OCI-LY3 (cell line): ENCODE data around the gene TTLL11.

Source experiments
- H2AFZ ChIP-seq: fragments of 200-600, 300-600 bp; shearing (Covaris generic); 2 replicates; pipeline ENCODE4 v1.6.0; 2014; ENCODE audit warnings: antibody characterized with exemption, low read depth, low read length
- H3K27ac ChIP-seq: fragments of 200-600, 300-600 bp; sonication (generic); 2 replicates; pipeline ENCODE4 v1.5.1; 2014; ENCODE audit warnings: mild to moderate bottlenecking, low read length, moderate library complexity, mixed read lengths
- H3K27me3 ChIP-seq: fragments of 200-600, 300-600 bp; sonication (generic); 2 replicates; pipeline ENCODE4 v1.6.1; 2014; ENCODE audit warnings: low read depth, low read length, mixed read lengths
- H3K36me3 ChIP-seq: fragments of 200-600, 300-600 bp; sonication (generic); replicated peaks from 2 replicates; pipeline ENCODE3; 2014; ENCODE audit warnings: low read depth, low read length, mixed read lengths
- H3K4me1 ChIP-seq: fragments of 300-600, 200-600 bp; sonication (generic); 2 replicates; pipeline ENCODE4 v1.6.1; 2014; ENCODE audit warnings: low read length, mixed read lengths
- H3K4me2 ChIP-seq: fragments of 200-600, 300-600 bp; sonication (generic); 2 replicates; pipeline ENCODE4 v1.6.1; 2014; ENCODE audit warnings: low read length, mixed read lengths
- H3K4me3 ChIP-seq: fragments of 300-600, 200-600 bp; sonication (generic); 2 replicates; pipeline ENCODE4 v1.5.1; 2014; ENCODE audit warnings: antibody characterized with exemption, mild to moderate bottlenecking, low read length, moderate library complexity
- H3K79me2 ChIP-seq: fragments of 300-600, 200-600 bp; shearing (Covaris generic); 2 replicates; pipeline ENCODE4 v1.6.1; 2014; ENCODE audit warnings: mild to moderate bottlenecking, low read length, mixed read lengths
- H3K9ac ChIP-seq: fragments of 300-600, 200-600 bp; shearing (Covaris generic); 2 replicates; pipeline ENCODE4 v1.6.0; 2014; ENCODE audit warnings: mild to moderate bottlenecking, low read length, moderate library complexity
- H3K9me3 ChIP-seq: fragments of 200-600, 300-600 bp; shearing (Covaris generic); 2 replicates; pipeline ENCODE4 v1.6.1; 2014; ENCODE audit warnings: low read length, mixed read lengths; ENCODE audit not compliant: insufficient read depth
- H4K20me1 ChIP-seq: fragments of 200-600, 300-600 bp; sonication (generic); 2 replicates; pipeline ENCODE4 v1.6.1; 2016; ENCODE audit warnings: low read length, mixed read lengths; ENCODE audit not compliant: insufficient read depth
- CTCF ChIP-seq: fragments of 200-600, 300-600 bp; sonication (generic); IDR thresholded peaks from 2 replicates; pipeline ENCODE4 v1.5.1; 2014; ENCODE audit warnings: antibody characterized with exemption, low read length, low read depth
- EZH2phosphoT487 ChIP-seq: fragments of 200-600 bp; shearing (Covaris generic); IDR thresholded peaks from 2 replicates; pipeline ENCODE4 v1.6.1; 2018; ENCODE audit warnings: antibody characterized with exemption, mixed run types, low read depth

The TTLL11 gene

GRCh38 chr9:122055701-122056100 is 37.4 kb downstream of the TTLL11 start:
- Histone ChIP-seq H3K36me3 (no peaks in the 10 kb centered on the region), H3K27ac (no peak overlapping the region), H3K79me2 (no peaks in the 10 kb centered on the region), H3K4me1 (no peaks in the 10 kb centered on the region), H3K9me3 (no peaks in the 10 kb centered on the region), H3K4me3 (no peak overlapping the region), H3K9ac (no peak overlapping the region), H2AFZ (no peak overlapping the region), H3K4me2 (no peak overlapping the region), H3K27me3 (no peaks in the 10 kb centered on the region), H4K20me1 (peaks cover 13% of the 10 kb centered on the region; the same call in 1 of the 2 replicates)
- no peak for TF ChIP-seq CTCF
- no peak for TF ChIP-seq EZH2phosphoT487

- Histone ChIP-seq H3K36me3 (no peaks in the 10 kb centered on the region), H3K4me2 (no peak overlapping the region), H3K27ac (no peak overlapping the region), H4K20me1 (peaks cover 13% of the 10 kb centered on the region; the same call in 1 of the 2 replicates), H3K27me3 (no peaks in the 10 kb centered on the region), H3K9me3 (no peaks in the 10 kb centered on the region), H3K4me3 (no peak overlapping the region), H3K9ac (no peak overlapping the region), H3K79me2 (no peaks in the 10 kb centered on the region), H3K4me1 (no peaks in the 10 kb centered on the region), H2AFZ (no peak overlapping the region)
- TF ChIP-seq EZH2phosphoT487 (no peak), CTCF (no peak)
Measured at GRCh38 chr9:122053567-122054350, 39.3 kb downstream of the TTLL11 start.

- Histone ChIP-seq H3K27ac (no peak overlapping the region), H3K4me3 (no peak overlapping the region), H3K27me3 (no peaks in the 10 kb centered on the region), H3K9me3 (no peaks in the 10 kb centered on the region), H3K9ac (no peak overlapping the region), H3K79me2 (no peaks in the 10 kb centered on the region), H3K36me3 (no peaks in the 10 kb centered on the region), H3K4me2 (no peak overlapping the region), H2AFZ (no peak overlapping the region), H3K4me1 (no peaks in the 10 kb centered on the region), H4K20me1 (peaks cover 10% of the 10 kb centered on the region; the same call in 1 of the 2 replicates)
- TF ChIP-seq CTCF (no peak), EZH2phosphoT487 (no peak)
Measured at GRCh38 chr9:122053064-122053463, 40.0 kb downstream of the TTLL11 start.

GRCh38 chr9:122051351-122052321 is 41.5 kb downstream of the TTLL11 start:
- Histone ChIP-seq H3K4me3 (no peak overlapping the region), H3K27ac (no peak overlapping the region), H3K27me3 (no peaks in the 10 kb centered on the region), H3K9me3 (no peaks in the 10 kb centered on the region), H3K4me1 (no peaks in the 10 kb centered on the region), H2AFZ (no peak overlapping the region), H3K4me2 (no peak overlapping the region), H3K9ac (no peak overlapping the region), H3K36me3 (no peaks in the 10 kb centered on the region), H4K20me1 (peaks cover 7% of the 10 kb centered on the region), H3K79me2 (no peaks in the 10 kb centered on the region)
- TF ChIP-seq EZH2phosphoT487 (no peak), CTCF (no peak)
